Neural crest cell (in vitro differentiated cells): ENCODE measurements around the gene PSMB8. TPM values are rescaled to one million over a fixed set of nuclear protein-coding genes. Genes with fewer than 3 reads are reported as not detected.
"Not testable (repeated sequence)": the region's sequence is repeated elsewhere in the genome, so short reads cannot be mapped to it uniquely, and the experiment has no call there.

Experiments
- DNase-seq: peaks from one replicate; pipeline ENCODE4 v3.0.0; 2021; ENCODE audit warnings: low read depth, mixed read lengths, low spot score
- H3K27ac Mint-ChIP-seq: one replicate; pipeline ENCODE4 v1.8.0; 2021; ENCODE audit warnings: mild to moderate bottlenecking, mixed read lengths; ENCODE audit not compliant: unreplicated experiment
- H3K27me3 Mint-ChIP-seq: 2 replicates; pipeline ENCODE4 v1.8.0; 2021; ENCODE audit warnings: low read depth, mild to moderate bottlenecking, mixed read lengths
- H3K36me3 Mint-ChIP-seq: 2 replicates; pipeline ENCODE4 v1.8.0; 2021; ENCODE audit warnings: low read depth, mild to moderate bottlenecking, mixed read lengths
- H3K4me1 Mint-ChIP-seq: 2 replicates; pipeline ENCODE4 v1.8.0; 2021; ENCODE audit warnings: mixed read lengths
- H3K4me3 Mint-ChIP-seq: one replicate; pipeline ENCODE4 v1.8.0; 2021; ENCODE audit warnings: mild to moderate bottlenecking, mixed read lengths
- H3K9me3 Mint-ChIP-seq: 2 replicates; pipeline ENCODE4 v1.8.0; 2021; ENCODE audit warnings: mixed read lengths
- CTCF ChIP-seq: fragments of 200-600 bp; sonication (generic); conservative IDR thresholded peaks from 2 replicates; pipeline ENCODE4 v1.5.0; 2021; ENCODE audit warnings: antibody characterized with exemption, mild to moderate bottlenecking
- total RNA-seq: library from RNA; stranded (reverse); gene quantifications from 2 replicates; pipeline ENCODE4 v1.2.1, GENCODE V29; 2021

PSMB8 gene
- total RNA-seq, 1 donor from 2014 or later = 1.1 TPM

DNA sequence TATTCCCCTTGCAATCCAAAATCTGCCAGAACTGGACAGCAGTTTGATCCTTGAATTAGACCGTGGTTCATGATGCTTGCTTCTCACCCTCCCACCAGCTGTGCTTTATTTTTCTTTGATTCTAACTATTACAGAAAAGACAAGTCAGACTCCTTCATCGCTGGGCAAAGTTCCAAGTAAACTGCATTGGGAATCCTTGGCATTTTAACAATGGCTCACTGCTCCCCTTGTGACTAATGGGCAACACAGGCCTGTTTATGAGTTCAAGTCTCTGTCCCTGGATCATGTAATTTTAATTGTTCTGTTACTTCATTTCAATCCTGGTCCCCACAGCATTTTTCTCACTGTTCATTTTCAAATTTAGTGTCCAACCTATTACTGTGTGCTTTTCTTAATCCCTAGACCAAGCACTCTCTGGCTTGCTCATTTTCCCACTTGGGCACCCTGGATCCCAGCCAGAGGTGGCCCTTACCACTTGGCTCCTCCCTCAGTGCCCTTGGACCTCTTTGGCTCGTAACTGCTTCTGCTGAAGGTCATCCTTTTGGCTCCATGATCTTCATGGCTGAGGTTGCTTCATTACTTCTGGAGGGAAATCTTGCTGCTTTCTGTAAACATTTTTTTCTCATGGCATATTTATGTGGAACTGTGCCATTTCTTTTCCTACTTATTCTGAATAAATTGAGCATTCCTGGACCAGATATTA lies 43.0 kb upstream of the PSMB8 start:
- no peak for DNase-seq
- TF ChIP-seq CTCF = no peak
- no peaks in the 10 kb centered on the region for H3K36me3 Mint-ChIP-seq
- peaks cover 69% of the 10 kb centered on the region for H3K27me3 Mint-ChIP-seq
- H3K4me1 Mint-ChIP-seq = no peaks in the 10 kb centered on the region
- H3K4me3 Mint-ChIP-seq = no peak overlapping the region
- no peaks in the 10 kb centered on the region for H3K9me3 Mint-ChIP-seq
- H3K27ac Mint-ChIP-seq = no peak overlapping the region

GRCh38 chr6:32885698-32886286 lies 41.9 kb upstream of the PSMB8 start:
- Mint-ChIP-seq H3K4me3 (no peak overlapping the region), H3K27me3 (peaks cover 75% of the 10 kb centered on the region), H3K27ac (no peak overlapping the region), H3K9me3 (no peaks in the 10 kb centered on the region), H3K4me1 (no peaks in the 10 kb centered on the region), H3K36me3 (no peaks in the 10 kb centered on the region)
- no peak for DNase-seq
- TF ChIP-seq CTCF = peak; percentile 78

DNA sequence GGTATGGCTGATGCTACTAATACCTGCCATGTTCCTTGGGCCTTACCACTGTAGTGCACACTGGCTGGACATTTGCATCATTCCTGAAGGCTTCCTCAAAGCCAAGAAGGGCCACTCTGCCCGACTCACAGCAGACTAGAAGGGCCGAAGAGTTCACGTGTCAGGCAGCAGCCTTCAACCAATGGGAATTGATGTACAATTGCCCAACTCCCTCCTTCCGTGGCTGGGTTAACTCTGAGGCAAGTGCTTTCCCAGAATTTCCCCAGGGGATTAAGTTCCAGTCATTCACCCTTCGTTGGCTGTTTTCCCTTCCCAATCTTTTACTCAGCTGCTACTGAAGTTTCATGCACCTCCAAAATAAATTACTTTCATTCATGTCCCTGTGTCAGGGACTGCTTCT lies 39.9 kb upstream of the PSMB8 start:
- no peak for TF ChIP-seq CTCF
- Mint-ChIP-seq H3K4me3 (no peak overlapping the region), H3K4me1 (no peaks in the 10 kb centered on the region), H3K27ac (no peak overlapping the region), H3K27me3 (peaks cover 73% of the 10 kb centered on the region), H3K36me3 (no peaks in the 10 kb centered on the region), H3K9me3 (no peaks in the 10 kb centered on the region)
- no peak for DNase-seq

DNA sequence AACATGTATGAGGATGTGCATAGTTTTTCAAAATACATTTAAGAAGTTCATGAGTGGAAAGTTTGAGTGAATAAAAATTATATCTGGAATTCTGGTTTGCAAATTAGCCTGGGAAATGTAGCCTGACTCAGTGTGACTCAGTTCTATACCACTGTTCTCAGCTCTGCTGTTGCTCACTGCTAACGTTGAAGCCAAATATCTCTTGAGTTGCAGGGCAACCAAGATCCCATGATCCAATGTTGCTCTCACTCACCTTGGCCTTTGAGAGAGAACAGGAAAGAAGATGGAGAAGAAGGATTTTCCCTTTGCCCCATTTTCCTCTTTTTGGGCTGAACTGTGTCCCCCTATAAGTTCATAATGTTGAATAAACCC lies 39.0 kb upstream of the PSMB8 start:
- H3K27me3 Mint-ChIP-seq = peaks cover 76% of the 10 kb centered on the region
- no peak for TF ChIP-seq CTCF

DNA sequence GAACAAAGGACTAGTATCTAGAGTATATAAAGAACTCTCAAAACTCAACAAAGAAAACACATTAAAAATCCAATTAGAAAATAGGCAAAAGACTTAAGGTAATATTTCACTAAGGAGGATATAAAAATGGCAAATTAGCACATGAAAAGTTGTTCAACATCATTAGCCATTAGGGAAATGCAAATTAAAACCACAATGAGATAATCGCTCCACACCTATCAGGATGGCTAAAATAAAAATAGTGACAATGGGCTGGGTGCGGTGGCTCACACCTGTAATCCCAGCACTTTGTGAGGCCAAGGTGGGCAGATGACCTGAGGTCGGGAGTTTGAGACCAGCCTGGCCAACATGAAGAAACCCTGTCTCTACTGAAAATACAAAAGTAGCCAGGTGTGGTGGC lies 37.1 kb upstream of the PSMB8 start:
- H3K9me3 Mint-ChIP-seq, H3K27ac Mint-ChIP-seq, H3K4me1 Mint-ChIP-seq, DNase-seq, H3K36me3 Mint-ChIP-seq, H3K4me3 Mint-ChIP-seq: not testable (repeated sequence)
- H3K27me3 Mint-ChIP-seq = peaks cover 78% of the 10 kb centered on the region

More for the DNA sequence above, 39.0 kb upstream of the PSMB8 start:
- Mint-ChIP-seq H3K27ac (no peak overlapping the region), H3K4me3 (no peak overlapping the region), H3K36me3 (no peaks in the 10 kb centered on the region), H3K9me3 (no peaks in the 10 kb centered on the region), H3K4me1 (no peaks in the 10 kb centered on the region)
- DNase-seq = no peak

DNA sequence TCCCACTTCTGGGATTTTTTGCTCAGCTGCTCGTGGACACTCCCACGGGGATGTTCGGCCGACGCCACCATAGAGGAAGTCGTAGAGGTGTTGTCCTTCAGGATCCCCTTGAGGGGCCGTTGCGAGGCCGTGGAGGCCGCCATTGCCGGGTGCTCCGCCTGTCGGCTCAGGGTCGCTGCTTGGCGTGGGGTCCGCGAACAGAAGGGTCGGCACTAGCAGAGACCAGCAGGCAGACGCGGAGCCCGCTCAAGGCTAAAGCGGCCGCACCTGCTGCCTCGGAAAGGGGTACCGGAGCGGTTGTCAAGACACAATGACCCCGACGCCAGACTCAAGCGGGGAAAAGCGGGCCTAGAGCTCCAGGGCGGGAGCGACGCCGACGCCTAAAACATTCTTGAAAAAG lies 35.8 kb upstream of the PSMB8 start:
- Mint-ChIP-seq H3K36me3 (no peaks in the 10 kb centered on the region), H3K4me1 (no peaks in the 10 kb centered on the region), H3K27me3 (peaks cover 79% of the 10 kb centered on the region), H3K4me3 (no peak overlapping the region), H3K9me3 (no peaks in the 10 kb centered on the region), H3K27ac (no peak overlapping the region)
- DNase-seq = no peak
- TF ChIP-seq CTCF = no peak
